GM12878 (cell line): ENCODE data around the gene SMARCC2. TPM values are rescaled to one million over a fixed set of nuclear protein-coding genes. Genes with fewer than 3 reads are reported as not detected.
A peak's percentile ranks its signal among the peaks of the same experiment; 100 is the strongest.

Source experiments
- ATAC-seq: fragments of 200-7000 bp; cut with Tn5 transposase; 3 replicates; pipeline ENCODE4 v1.9.1; 2020; ENCODE audit warnings: mild to moderate bottlenecking, moderate library complexity
- BruUV-seq: library from RNA; stranded (reverse); fragments of 400-500 nt; replicated peaks from 2 replicates; lab custom pipeline; 2021; lab: Mats Ljungman, UMichigan
- CTCF ChIA-PET: fragments of 300-600 bp; sonication (Branson Sonifier 250); formaldehyde crosslinking; extraction: SDS; loops from one replicate; lab custom pipeline; 2021; ENCODE audit warnings: inconsistent platforms; lab: Yijun Ruan, JAX
- POLR2A ChIA-PET: fragments of 350-600 bp; formaldehyde crosslinking; extraction: SDS; loops from one replicate; lab custom pipeline; 2021; ENCODE audit warnings: inconsistent platforms; lab: Charles Lee
- RAD21 ChIA-PET: fragments of 300-600 bp; sonication (Branson Sonifier 250); formaldehyde crosslinking; loops from one replicate; lab custom pipeline; 2023; ENCODE audit warnings: antibody characterized with exemption; ENCODE audit not compliant: unreplicated experiment; lab: Charles Lee
- SMC1A ChIA-PET: fragments of 300-600 bp; sonication (Branson Sonifier 250); formaldehyde crosslinking; loops from one replicate; lab custom pipeline; 2023; ENCODE audit not compliant: unreplicated experiment, uncharacterized antibody; lab: Charles Lee
- DNase-seq: peaks from one replicate; pipeline ENCODE4 v3.0.0-alpha.2; 2011; ENCODE audit warnings: low read depth, low spot score
- FAIRE-seq: peaks from 3 replicates; lab custom pipeline; 2011; peaks lifted over from hg19 to GRCh38; lab: Jason Lieb, UNC
- H2AFZ ChIP-seq: 2 replicates; pipeline ENCODE4 v1.6.0; 2011; ENCODE audit warnings: low read depth, low read length, control low read depth; ENCODE audit not compliant: control insufficient read depth
- H3K27ac ChIP-seq: 2 replicates; pipeline ENCODE4 v1.5.1; 2011; ENCODE audit warnings: control low read depth; ENCODE audit not compliant: control insufficient read depth, insufficient read depth
- H3K27me3 ChIP-seq, 2 experiments: replicated peaks in 1 of 2; 2 replicates each; pipeline versions ENCODE4 v1.6.0 to v1.6.1; 2011; ENCODE audit warnings: low read length in 1 of 2; ENCODE audit not compliant: control insufficient read depth in 2 of 2, insufficient read depth in 2 of 2
- H3K36me3 ChIP-seq, 2 experiments: 2 replicates each; pipeline ENCODE4 v1.5.1; 2011; ENCODE audit warnings: low read length in 1 of 2; ENCODE audit not compliant: control insufficient read depth in 2 of 2, insufficient read depth in 2 of 2
- H3K4me1 ChIP-seq: 2 replicates; pipeline ENCODE4 v1.6.1; 2011; ENCODE audit warnings: mild to moderate bottlenecking, low read length, moderate library complexity, mixed read lengths; ENCODE audit not compliant: control insufficient read depth, insufficient read depth
- H3K4me2 ChIP-seq: 2 replicates; pipeline ENCODE4 v1.6.0; 2011; ENCODE audit warnings: control low read depth; ENCODE audit not compliant: control insufficient read depth, insufficient read depth
- H3K4me3 ChIP-seq: fragments of 200-600 bp; sonication (generic); 2 replicates; pipeline ENCODE4 v1.5.1; 2016
- H3K79me2 ChIP-seq: 2 replicates; pipeline ENCODE4 v1.6.0; 2011; ENCODE audit warnings: low read length; ENCODE audit not compliant: control insufficient read depth, insufficient read depth
- H3K9ac ChIP-seq: 2 replicates; pipeline ENCODE4 v1.8.0; 2011; ENCODE audit warnings: low read length, control low read depth, mixed read lengths; ENCODE audit not compliant: control insufficient read depth, insufficient read depth
- H3K9me3 ChIP-seq: replicated peaks from 3 replicates; pipeline ENCODE4 v1.5.1; 2011; ENCODE audit warnings: mild to moderate bottlenecking, low read length; ENCODE audit not compliant: control insufficient read depth, insufficient read depth
- H4K20me1 ChIP-seq: 2 replicates; pipeline ENCODE4 v1.6.0; 2011; ENCODE audit not compliant: control insufficient read depth, insufficient read depth
- FOXM1 ChIP-seq: IDR thresholded peaks from 2 replicates; pipeline ENCODE4 v1.6.1; 2012; ENCODE audit warnings: low read depth, mild to moderate bottlenecking, inconsistent platforms, low read length, moderate library complexity
- HCFC1 ChIP-seq: fragments of 150-350 bp; IDR thresholded peaks from 2 replicates; pipeline ENCODE4 v1.6.1; 2014; ENCODE audit warnings: low read length
- NFIC ChIP-seq: IDR thresholded peaks from 2 replicates; pipeline ENCODE4 v1.6.1; 2012; ENCODE audit warnings: low read depth, mild to moderate bottlenecking, inconsistent platforms, low read length, moderate library complexity
- REST ChIP-seq: IDR thresholded peaks from 2 replicates; pipeline ENCODE4 v1.6.1; 2012; ENCODE audit warnings: mild to moderate bottlenecking, low read depth, low read length
- SP1 ChIP-seq: IDR thresholded peaks from one replicate; pipeline ENCODE4 v1.6.1; 2011; ENCODE audit warnings: low read depth, low read length
- SRF ChIP-seq, 2 experiments: IDR thresholded peaks; 2 replicates each; pipeline ENCODE4 v1.6.1; 2011; ENCODE audit warnings: low read depth in 2 of 2, low read length in 2 of 2, mild to moderate bottlenecking in 1 of 2, moderate library complexity in 1 of 2
- YY1 ChIP-seq: IDR thresholded peaks from 2 replicates; pipeline ENCODE4 v1.6.1; 2011; ENCODE audit warnings: low read depth, mild to moderate bottlenecking, low read length
- WGBS: methylation state at CpG from one replicate; pipeline ENCODE4 v1.1.6; 2016; ENCODE audit warnings: low lambda C conversion rate; ENCODE audit not compliant: insufficient replicate concordance, insufficient coverage; ENCODE audit errors: missing lambda C conversion rate; 5-methylcytosine and 5-hydroxymethylcytosine counted together
- in situ Hi-C: fragments of 300-500 bp; cut with MboI; formaldehyde crosslinking; loops from 9 replicates; pipeline ENCODE4 v1.14.3; 2018; ENCODE audit warnings: mixed read lengths
- intact Hi-C: fragments of 100-400 bp; cut with micrococcal nuclease; formaldehyde crosslinking; loops from one replicate; pipeline ENCODE4 v1.14.2; 2022; ENCODE audit not compliant: unreplicated experiment
- polyA plus RNA-seq, 11 experiments: library from polyadenylated mRNA; depleted of rRNA in 4 of 11; unstranded in 6 of 11; stranded (reverse) in 5 of 11; fragments of >200 nt; fragmentation: Nextera tagmentation in 4 of 11; fragmentation: Illumina TruSeq in 1 of 11; extraction: Ambion mirVana in 4 of 11; extraction: Trizol in 1 of 11; gene quantifications; 1 replicate in 1 of 11; 2 replicates in 10 of 11; pipeline versions ENCODE4 v1.2.1 to v1.2.3, GENCODE V29; 2011 to 2016; ENCODE audit warnings: inconsistent platforms in 2 of 11, missing spikeins in 2 of 11, low read depth in 1 of 11
- total RNA-seq, 4 experiments: library from RNA; depleted of rRNA in 3 of 4; stranded (reverse); fragments of >200 nt in 3 of 4; fragmentation: Illumina TruSeq in 1 of 4; extraction: Trizol in 1 of 4; gene quantifications; 2 replicates each; pipeline versions ENCODE4 v1.2.1 to v1.2.3, GENCODE V29; 2013 to 2021

The SMARCC2 gene
- total and polyA plus RNA-seq, 10 of the 15 experiments (the other 5 are each of a cell fraction or from before 2014, with no cell fraction given): 13.6 to 71.2 (median 42.3) TPM

- FAIRE-seq: no peak
- DNase-seq: no peak
- in situ Hi-C loops: no loop called here
Measured at GRCh38 chr12:56229082-56229481, 39.8 kb upstream of the SMARCC2 start.

GRCh38 chr12:56224954-56225353, 35.7 kb upstream of the SMARCC2 start:
- Histone ChIP-seq H2AFZ (no peak overlapping the region), H3K4me3 (peak overlapping the region; percentile 97), H3K9me3 (no peaks in the 10 kb centered on the region; the same call in 2 of the 3 replicates), H3K27ac (no peak overlapping the region), H3K27me3 (no peaks in the 10 kb centered on the region)
- in situ Hi-C loops (no loop called here), intact Hi-C loops (loop anchor here (1.0 to 2.0 kb wide), 4 partner anchors 18 to 106 kb away; no protein-coding TSS in a partner anchor)
- DNase-seq: no peak
- CTCF ChIA-PET: interaction anchor here (1.0 to 1.6 kb wide), 5 partner anchors 15 to 91 kb away, joined by 3 to 5 read pairs (median 4); partner anchors contain the start of gene CNPY2
- 19% methylated on average over 11 of the region's 11 CpGs for WGBS
- FAIRE-seq: no peak
- no peak for TF ChIP-seq YY1
- peak; percentile 81 for TF ChIP-seq REST
- TF ChIP-seq SRF (IDR thresholded peaks at IDR 0.05; ENCODE audit: low read depth in 2 of 2, low read length in 2 of 2): no peak
- TF ChIP-seq FOXM1: no peak
- TF ChIP-seq, all 136 proteins: peak for 1
- H3K4me1 ChIP-seq: 0 out of 2 replicates have a peak, but pooled peaks cover 3% of the 10 kb centered on the region
- SMC1A ChIA-PET: no interaction called here
- BruUV-seq: no TSS peak
- ATAC-seq: no peak
- no peaks in the 10 kb centered on the region for H4K20me1 ChIP-seq
- POLR2A ChIA-PET: interaction anchor here (0.5 kb wide), 2 partner anchors 123 to 125 kb away, joined by 3 read pairs; no protein-coding TSS in a partner anchor
- peaks cover 29% of the 10 kb centered on the region for H3K79me2 ChIP-seq
- peak overlapping the region; percentile 97 for H3K9ac ChIP-seq
- RAD21 ChIA-PET: no interaction called here
- peaks cover 0 to 2% of the 10 kb centered on the region in 2 experiments; a peak in 1 of 4 replicates for H3K36me3 ChIP-seq
- H3K4me2 ChIP-seq: peak overlapping the region; percentile 84

More at GRCh38 chr12:56229082-56229481, 39.8 kb upstream of the SMARCC2 start:
- POLR2A ChIA-PET: no interaction called here
- Histone ChIP-seq H3K27me3 (no peaks in the 10 kb centered on the region), H3K4me1 (no peaks in the 10 kb centered on the region), H4K20me1 (no peaks in the 10 kb centered on the region), H3K79me2 (peaks cover 10% of the 10 kb centered on the region), H3K4me2 (no peak overlapping the region), H3K9me3 (no peaks in the 10 kb centered on the region), H3K27ac (no peak overlapping the region), H3K9ac (no peak overlapping the region), H3K4me3 (no peak overlapping the region), H2AFZ (no peak overlapping the region), H3K36me3 (peaks cover 0 to 2% of the 10 kb centered on the region in 2 experiments; a peak in 1 of 4 replicates)
- TF ChIP-seq SP1: no peak
- TF ChIP-seq HCFC1: no peak
- TF ChIP-seq NFIC: no peak
- RAD21 ChIA-PET: no interaction called here
- intact Hi-C loops: no loop called here
- no peak for ATAC-seq
- CTCF ChIA-PET: no interaction called here
- BruUV-seq: TSS peak; percentile 82
- SMC1A ChIA-PET: no interaction called here
- WGBS: 75% methylated on average over 7 of the region's 7 CpGs
